Urothelium cell line (cell line): ENCODE data around the gene PAEP.
A peak's percentile ranks its signal among the peaks of the same experiment; 100 is the strongest.

Experiments
- DNase-seq: peaks from one replicate; pipeline ENCODE4 v3.0.0; 2011; ENCODE audit warnings: low spot score, mixed read lengths
- FAIRE-seq: peaks from 2 replicates; lab custom pipeline; 2011; peaks lifted over from hg19 to GRCh38; lab: Jason Lieb, UNC

Gene PAEP

DNA sequence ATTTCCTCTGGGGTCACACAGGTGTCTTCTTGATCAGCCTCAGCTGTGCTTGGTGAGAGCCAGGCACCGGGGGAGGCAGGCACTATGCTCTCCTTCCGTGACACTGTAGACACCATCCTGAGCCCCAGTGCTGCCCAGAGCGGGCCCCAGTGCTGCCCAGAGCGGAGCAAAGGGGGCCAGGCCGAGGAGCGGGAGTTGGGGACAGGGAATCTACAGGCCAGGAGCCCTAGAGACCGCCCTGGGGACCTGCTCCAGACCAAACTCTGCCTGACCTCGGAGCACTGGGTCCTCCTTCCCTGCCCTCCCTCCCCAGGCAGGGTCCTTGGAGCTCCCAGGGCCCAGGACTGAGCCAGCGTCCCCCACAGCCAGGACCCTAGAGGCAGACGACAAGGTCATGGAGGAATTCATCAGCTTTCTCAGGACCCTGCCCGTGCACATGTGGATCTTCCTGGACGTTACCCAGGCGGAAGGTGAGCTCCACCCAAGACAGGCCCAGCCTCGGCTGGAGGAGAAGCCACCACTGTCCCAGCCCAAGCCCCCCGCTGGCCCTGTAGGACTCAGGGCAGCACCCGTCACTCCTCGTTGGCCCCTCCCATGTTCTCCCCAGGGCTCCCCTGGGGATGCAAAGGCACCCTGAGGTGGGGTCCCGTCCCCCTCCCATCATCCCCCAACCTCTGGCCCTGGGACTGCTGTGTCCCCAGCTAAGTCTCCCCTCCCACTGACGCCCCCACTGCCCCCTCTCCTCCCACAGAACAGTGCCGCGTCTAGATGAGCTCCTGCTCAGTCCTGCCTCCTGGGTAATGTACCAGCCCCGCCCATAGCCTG is 30.2 kb downstream of the PAEP start:
- no peak for DNase-seq
- FAIRE-seq: no peak

DNA sequence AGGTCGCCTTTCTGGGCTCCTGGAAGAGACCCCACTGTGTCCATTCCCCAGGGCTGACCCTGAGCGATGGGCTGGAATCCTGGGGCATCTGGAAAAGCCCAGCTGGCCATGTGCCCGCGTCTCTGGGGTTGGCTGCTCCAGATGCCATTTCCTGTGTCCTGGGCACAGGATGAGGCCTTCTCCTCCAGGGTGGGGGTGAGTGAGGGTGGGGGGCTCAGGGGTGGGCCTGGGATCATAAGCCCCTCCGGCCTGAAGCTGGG is 30.7 kb downstream of the PAEP start:
- DNase-seq: no peak

DNA sequence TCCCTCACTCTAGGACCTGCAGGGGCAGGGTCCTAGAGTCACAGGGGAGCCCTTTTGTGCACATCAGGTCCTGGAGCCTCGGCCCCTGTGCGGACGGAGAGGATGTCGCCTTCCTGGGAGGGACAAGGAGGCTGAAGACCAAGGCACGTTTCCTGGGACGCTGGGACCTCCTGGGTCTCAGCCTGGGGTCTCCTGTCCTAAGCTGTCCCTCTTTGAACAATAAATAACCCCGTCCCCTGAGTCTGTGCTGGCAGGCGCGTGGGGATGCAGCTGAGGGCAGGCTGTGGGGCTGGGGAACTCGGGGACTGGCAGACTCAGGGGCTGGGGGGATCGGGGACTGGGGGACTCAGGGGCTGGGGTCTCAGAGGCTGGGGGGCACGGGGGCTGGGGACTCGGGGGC is 31.1 kb downstream of the PAEP start:
- no peak for DNase-seq

More for the DNA sequence above, 30.7 kb downstream of the PAEP start:
- FAIRE-seq: no peak

DNA sequence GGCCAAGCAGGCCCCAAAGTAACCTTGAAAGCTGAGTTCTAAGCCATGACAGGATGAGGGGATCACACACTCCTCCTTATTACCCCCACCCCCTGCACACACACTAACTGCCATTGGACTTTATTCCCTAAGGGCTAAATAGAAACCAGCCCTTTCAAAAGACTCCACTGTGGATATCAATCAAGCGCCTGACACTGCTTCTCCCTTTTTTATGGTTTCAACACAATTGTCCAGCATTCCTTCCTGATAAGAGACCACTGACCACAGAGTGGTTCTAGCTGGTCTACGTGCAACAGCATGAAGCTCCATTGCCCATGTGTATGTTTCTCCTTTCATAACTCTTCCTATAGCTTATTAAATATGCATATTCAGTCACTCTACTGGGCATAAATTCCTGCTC is 34.7 kb downstream of the PAEP start:
- FAIRE-seq: no peak
- DNase-seq: no peak

More for the DNA sequence above, 31.1 kb downstream of the PAEP start:
- no peak for FAIRE-seq

DNA sequence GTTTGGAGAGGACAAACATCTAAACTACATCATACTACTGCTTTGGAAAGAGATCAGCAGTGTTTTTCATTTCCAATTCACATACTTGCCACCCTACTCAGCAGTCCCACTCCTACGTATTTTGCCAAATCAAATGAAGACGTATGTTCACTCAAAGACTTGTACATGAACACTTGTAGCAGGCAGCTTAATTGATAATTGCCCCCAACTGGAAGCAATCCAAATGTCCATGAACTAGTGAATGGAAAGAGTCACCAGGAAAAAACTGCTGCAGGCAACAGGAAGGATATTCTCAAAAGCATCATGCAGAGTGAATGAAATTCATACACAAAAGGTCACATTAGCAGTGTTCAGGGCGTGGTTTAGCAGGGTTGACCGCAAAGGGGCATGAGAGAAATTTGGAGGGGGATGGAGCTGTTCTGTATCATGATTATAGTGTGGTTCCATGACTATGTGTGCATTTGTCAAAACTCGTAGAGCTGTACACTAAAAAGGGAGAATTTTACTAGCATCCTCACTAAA is 38.8 kb downstream of the PAEP start:
- FAIRE-seq (no peak), DNase-seq (no peak)

DNA sequence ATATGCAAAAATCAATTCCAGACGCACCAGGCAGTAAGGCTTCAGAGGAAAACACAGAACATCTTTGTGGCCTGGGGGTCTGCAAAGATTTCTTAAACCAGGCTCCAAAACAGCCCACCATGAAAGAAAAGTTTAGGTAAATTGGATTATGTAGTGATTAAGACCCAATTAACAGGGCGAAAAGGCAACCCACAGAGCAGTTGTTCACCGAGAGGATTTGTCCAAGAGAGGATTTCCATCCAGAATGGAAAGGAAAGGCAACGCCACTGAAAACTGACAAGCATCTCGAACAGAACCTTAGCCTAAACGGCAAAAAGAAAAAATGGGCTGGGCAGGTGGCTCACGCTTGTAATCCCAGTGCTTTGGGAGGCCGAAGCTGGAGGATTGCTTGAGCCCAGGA is 40.4 kb downstream of the PAEP start:
- FAIRE-seq (no peak), DNase-seq (no peak)

DNA sequence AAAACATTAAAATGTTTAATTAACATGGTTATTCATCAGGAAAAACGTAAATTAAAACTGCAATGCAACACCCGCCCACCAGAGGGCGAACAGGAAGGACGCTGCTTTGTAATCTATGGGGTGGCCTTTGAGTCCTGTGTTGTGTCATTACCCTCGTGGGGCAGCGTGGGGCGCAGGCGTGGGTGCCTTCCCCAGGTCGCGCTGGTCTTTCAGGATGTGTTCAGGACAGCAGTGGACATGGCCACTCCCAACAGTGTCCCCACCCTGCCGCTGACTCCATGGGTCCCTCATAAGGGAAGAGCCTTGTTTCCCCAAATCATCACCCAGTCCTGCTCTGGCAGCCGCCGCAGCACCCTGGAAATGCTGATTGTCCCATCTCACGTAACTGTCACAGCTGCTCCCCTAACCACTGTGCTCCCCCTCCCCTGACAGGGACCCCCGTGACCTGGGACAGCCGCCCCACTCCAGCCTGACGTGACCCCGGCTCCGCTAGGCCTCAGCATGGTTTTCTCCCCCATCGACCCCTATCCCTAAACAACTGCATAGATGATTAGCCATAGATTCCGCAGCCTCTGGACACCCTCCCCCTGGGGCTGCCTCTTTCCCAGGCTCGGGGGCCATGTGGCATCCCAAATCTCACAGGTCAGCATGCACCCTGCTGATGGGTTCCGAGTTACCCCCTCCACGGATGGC is 41.4 kb downstream of the PAEP start:
- DNase-seq (peak; percentile 49), FAIRE-seq (peak; percentile 50)

DNA sequence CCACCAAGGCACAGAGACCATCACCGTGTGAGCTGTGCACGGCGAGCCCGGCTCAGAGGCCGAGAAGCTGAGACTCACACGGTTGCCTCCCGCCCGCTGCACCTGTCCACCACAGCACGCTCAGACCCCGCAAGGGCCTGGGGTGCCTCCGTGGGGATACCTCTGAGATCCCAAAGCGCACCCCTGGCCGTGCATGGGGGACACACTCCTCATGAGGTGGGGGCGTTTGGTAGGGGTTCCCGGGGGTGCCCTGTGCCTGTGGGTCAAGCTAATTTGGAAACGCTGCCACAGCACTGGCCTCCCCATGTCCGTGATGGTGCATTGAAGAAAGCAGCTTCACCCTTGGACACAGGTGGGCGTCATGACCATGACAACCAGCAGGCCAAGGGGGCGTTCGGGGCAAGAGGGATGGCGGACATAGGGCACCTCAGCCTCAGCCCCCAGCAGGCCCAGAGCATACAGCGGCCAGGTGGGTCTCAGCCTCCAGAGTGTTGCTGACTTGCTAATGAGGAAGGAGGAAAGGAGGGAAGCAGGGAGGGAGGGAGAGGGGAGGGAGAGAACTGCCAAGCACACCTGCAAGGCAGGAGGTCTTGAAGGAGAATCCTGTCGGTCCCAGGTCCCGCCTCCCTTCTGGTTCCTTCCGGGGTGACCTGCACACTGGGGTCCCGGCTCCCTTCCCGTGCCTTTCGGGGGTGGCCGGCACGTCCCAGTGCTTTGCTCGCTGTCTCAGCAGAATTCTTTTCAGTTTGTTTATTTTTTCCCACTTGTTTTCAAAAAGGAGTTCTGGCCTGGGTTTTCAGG is 43.1 kb downstream of the PAEP start:
- FAIRE-seq (no peak), DNase-seq (no peak)

DNA sequence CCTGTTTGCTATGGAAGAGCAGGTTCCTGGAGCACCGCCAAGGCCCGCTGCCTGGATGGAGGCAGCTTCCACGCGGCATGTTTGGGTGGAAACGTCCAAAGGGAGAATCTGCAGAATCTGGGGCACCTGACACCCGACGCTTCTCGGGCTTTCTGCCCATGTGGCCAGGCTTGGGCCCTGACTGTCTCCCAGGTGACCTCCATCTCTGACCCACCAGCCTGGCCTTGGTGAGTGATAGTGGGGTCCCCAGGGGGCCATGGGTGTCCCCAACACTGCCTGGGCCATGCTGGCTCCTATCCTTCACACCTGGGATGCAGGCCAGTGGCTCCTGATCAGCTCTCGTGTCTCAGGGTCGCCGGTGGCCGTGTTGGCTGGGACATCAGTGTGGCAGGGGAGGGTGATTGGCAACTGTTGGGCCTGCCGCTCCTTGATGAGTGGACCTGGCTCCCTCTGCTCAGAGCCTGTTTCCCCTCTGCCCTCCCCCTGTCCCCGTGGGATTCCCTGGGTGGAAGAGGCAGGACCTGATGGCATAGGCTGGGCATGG is 43.8 kb downstream of the PAEP start:
- DNase-seq: no peak
- FAIRE-seq: no peak

DNA sequence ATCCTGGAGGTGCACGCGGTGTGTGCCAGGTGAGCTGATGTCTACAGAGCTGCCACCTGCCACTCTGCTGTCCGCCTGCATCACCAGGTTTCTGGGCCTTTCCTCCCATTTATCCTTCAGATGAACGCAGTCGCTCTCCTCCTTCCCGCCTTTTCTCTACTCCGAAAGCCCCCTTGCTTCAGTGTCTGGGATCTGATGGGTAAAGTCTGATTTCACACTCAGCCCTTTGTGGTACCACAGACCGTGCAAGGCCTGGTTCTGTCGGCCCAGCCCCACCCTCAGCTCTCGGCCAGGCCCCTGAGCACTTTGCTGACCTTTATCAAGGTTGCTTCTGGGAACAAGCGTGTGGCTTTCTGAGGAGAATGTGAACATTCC is 45.3 kb downstream of the PAEP start:
- DNase-seq (no peak), FAIRE-seq (no peak)

DNA sequence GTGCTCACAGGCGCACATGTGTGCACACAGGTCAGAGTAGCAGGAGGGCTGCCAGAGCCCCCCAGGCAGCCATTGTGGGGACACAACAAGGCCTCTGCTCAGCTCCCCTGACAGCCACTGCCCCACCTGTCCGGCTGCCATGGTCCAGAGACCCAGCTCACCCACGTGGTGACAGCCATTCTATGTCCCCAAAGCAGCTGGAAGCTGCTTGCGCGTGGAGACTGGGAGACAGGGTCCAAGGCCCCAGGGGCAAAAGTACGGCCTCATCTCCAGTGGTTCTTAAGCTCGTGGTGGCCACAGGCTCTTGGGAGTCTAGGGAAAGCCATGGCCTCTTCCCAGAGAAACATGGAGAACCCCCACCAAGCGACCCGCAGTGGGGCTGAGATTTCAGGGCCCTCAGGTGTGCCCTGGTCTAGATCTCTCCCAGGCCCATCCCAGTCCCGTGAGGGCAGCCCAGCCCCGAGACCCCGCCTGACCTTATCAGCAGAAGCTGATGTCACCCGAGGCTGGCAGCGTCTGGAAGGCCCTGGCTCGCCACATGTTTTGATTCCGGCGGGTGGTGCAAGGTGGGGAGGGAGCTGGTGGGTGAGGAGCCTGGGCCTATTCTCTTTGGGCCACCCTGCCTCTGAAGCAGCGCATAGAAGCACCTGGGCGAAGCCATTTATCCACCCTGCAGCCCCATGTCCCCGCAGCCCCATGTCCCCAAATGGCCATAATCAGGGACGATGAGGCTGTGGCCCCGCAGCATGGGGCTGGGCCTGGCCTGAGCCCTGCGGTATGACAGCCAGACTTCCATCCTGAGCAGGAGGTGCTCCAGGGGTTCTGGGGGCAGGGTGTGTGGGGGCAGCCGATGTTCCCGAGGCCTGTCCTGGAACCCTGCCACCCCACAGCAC is 46.1 kb downstream of the PAEP start:
- FAIRE-seq (no peak), DNase-seq (no peak)

DNA sequence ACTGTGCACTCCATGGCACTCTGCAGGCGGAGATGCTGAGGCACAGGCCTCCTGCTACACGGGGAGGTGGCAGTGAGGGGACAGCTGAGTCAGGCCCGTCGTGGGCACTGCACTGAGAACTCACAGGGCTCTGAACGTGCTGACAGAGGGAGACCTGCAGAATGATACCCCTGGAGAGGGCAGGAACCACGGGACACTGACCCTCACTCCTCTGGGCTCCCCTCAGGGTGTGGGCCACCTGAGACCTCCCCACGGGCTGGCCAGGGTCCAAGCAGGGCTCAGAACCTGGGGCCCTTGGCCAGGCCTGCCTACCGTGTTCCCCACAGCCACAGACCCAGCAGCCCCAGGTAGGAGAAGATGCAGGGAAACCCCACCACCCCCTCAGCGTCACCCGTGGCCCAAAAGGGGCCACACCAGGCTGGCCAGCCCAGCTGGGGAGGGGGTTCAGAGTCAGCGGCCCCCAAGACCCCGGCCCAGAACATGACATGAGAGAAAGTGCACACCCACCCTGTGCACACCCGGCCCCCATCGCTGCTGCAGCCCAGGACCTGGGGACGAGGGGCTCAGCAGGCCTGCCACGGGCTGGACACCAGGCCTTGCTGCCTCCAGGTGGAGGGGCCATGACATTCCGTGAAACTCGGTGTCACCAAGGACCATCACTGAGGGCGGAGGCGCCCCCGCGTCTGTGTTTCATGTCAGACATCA is 46.9 kb downstream of the PAEP start:
- DNase-seq: no peak
- no peak for FAIRE-seq

DNA sequence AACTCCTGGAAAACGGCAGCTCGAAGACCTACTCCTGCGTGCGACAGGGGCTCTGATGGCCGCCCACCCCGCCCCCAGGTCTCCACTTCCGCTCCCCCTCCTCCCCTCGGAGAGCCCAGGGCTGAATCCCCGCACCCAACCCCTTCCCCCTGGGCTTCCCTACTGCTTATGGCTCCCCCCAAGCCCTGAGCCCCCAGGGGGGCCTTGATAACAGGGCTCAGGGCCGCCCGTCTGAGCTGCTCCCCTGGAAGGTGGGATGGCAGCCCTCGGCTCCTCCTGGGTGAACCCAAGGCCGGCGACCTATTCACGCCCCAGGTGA is 47.4 kb downstream of the PAEP start:
- FAIRE-seq (no peak), DNase-seq (no peak)

DNA sequence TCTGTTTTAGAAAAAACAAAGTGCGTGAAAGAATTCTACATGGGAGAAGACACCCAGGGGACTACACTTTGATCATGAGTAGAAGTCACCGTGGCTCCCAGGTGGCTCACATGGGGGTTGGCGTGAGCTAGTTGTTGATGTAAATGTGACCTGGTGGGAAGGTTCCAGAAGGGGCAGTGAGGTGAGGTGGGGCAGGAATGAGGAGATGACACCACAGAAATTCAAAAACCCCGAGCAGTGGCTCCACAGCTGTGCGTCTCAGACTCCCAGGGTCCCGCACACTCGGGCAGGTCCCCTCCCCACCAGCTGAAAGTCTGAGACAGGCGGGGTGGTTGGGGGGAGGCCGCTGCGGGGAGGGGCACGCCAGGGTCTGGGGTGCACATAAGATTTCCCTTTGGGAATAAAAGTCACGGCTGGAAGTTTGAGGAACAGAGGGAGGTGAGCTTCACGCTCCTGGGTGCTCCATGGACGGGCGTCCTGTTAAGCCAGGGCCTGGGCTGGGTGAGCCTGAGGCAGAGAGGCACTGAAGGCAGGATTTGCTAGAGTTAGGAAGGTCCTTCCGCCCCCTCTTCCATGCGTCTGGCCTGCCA is 47.9 kb downstream of the PAEP start:
- no peak for DNase-seq
- FAIRE-seq: no peak

DNA sequence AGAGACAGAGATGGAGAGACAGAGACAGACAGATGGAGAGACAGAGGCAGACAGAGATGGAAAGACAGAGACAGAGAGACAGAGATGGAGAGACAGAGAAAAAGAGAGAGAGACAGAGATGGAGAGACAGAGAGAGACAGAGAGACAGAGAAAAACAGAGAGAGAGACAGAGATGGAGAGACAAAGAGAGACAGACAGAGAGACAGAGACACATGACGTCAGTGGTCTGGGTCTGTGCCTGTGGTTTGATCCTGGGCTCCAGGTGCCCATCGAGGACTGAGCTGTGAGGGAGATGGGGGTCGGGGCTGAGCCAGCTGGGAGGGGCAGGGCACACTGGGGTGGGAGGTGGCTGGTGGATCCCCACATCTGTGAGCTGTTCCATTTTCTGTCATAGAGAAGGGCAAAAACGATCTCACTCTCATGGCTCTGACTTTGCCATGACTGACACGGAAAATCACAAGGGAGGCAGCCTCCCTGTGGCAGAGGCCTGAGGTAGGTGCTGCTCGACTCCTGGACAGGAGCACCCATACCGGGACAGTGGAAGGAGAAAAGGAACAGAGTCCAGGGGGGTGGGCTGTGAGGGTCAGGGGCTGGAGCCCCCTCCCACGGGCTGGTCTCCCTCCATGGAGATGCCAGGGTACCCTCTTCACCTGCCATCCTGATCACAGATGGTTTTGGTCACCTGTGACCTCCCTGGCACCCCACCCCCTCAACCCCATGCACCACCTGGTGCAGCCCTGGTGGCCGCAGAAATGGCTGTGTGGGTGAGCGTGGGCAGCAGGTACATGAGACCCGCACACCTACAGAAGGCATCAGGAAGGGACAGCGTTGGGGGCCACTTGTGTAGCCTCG is 49.0 kb downstream of the PAEP start:
- FAIRE-seq (no peak), DNase-seq (no peak)

DNA sequence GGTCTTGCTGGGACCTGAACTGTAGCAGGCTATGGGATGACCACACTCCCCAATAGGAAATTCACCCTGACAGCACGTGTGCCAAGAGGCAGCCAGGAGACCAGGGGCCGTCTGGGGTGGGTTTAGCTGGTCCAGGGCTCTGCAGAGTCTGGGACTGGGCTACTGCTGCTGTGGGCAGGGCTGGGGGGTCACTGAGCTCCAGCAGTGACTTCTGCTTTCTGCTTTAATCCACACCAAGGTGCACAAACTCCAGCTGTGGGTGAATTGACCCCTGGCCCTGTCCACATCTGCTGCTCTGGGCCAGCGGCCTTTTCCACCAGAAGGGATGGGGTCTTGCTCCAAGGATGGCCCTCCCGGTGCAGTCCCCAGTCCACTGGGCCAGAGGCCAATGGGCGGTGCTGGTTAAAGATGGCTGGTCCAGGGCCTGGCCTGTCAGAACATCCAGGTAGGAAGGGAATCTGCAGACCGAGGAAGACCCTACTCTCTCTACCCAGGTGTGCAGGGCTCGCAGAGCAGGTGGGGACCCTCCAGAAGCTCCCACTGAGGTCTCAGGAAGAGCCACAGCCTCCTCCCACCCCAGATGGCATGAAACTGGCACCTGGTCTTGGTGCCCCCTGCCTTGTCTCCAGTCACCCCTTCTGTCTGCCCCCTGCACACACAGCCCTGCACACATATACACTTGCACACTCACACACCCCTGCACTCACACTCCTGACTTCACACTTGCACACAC is 49.8 kb downstream of the PAEP start:
- FAIRE-seq (no peak), DNase-seq (no peak)

DNA sequence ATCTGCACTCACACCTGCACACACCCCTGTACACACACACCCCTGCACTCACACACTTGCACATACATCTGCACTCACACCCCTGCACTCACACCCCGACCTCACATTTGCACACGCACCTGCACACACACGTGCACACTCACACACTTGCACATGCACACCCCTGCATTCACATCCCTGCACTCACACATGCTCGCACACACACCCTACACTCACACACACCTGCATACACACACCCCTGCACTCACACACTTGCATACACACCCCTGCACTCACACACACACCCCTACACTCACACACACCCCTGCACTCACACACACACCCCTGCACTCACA is 50.3 kb downstream of the PAEP start:
- FAIRE-seq: peak; percentile 86
- DNase-seq: no peak

DNA sequence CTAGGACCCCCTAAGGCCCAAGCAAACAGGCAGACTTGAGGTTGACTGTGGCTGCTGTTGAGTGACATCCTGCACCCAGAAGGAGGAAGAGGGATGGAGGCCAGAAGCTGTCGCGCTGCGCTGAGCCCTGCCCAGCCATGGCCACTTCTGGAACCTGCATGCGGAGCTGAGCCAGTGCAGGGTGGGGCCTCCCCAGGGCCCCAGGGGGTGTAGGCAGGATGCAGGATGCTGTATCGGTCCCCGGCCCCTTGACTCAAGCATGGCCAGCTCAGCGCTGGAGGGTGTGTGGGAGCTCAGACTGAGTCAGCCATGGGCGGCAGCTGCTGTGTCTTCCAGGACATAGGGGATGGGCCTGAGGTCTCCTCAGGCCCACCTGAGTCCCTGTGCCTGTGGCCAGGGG is 50.9 kb downstream of the PAEP start:
- FAIRE-seq (no peak), DNase-seq (no peak)
